Measurements from ENCODE around the gene CERKL. TPM values are rescaled to one million over a fixed set of nuclear protein-coding genes. Genes with fewer than 3 reads are reported as not detected.
A peak's percentile ranks its signal among the peaks of the same experiment; 100 is the strongest.

The CERKL gene
- total RNA-seq, 6 experiments from 2014 or later: 0.07 to 0.09 TPM; not detected in 4

- Mint-ChIP-seq H3K27ac (no peak overlapping the region), H3K9me3 (no peaks in the 10 kb centered on the region), H3K36me3 (ENCODE audit: low read depth) (no peaks in the 10 kb centered on the region), H3K4me1 (ENCODE audit: low read depth) (peaks cover 19% of the 10 kb centered on the region), H3K27me3 (ENCODE audit: insufficient read depth) (peaks cover 3% of the 10 kb centered on the region), H3K4me3 (no peak overlapping the region)
- TF ChIP-seq CTCF (IDR thresholded peaks at IDR 0.05): no peak
- DNase-seq: no peak
Observed at GRCh38 chr2:181554061-181554830, 102.7 kb downstream of the CERKL start.

- Mint-ChIP-seq H3K27ac (no peak overlapping the region), H3K4me1 (ENCODE audit: low read depth) (peaks cover 19% of the 10 kb centered on the region), H3K9me3 (no peaks in the 10 kb centered on the region), H3K4me3 (no peak overlapping the region), H3K36me3 (ENCODE audit: low read depth) (no peaks in the 10 kb centered on the region), H3K27me3 (ENCODE audit: insufficient read depth) (peaks cover 3% of the 10 kb centered on the region)
- no peak for TF ChIP-seq CTCF (IDR thresholded peaks at IDR 0.05)
- DNase-seq: no peak
Observed at GRCh38 chr2:181553244-181553643, 103.7 kb downstream of the CERKL start.

- H3K27ac Mint-ChIP-seq: no peak overlapping the region
- no peak for DNase-seq
- no peak for TF ChIP-seq CTCF (IDR thresholded peaks at IDR 0.05)
- H3K27me3 Mint-ChIP-seq (ENCODE audit: insufficient read depth): peaks cover 3% of the 10 kb centered on the region
- H3K36me3 Mint-ChIP-seq (ENCODE audit: low read depth): no peaks in the 10 kb centered on the region
- H3K4me3 Mint-ChIP-seq: no peak overlapping the region
- H3K9me3 Mint-ChIP-seq: no peaks in the 10 kb centered on the region
- H3K4me1 Mint-ChIP-seq (ENCODE audit: low read depth): peaks cover 19% of the 10 kb centered on the region
Observed at GRCh38 chr2:181552808-181553207, 104.1 kb downstream of the CERKL start.

- peak overlapping the region; percentile 2; the same call in 1 of the 2 replicates for H3K27ac Mint-ChIP-seq
- H3K9me3 Mint-ChIP-seq: no peaks in the 10 kb centered on the region
- H3K36me3 Mint-ChIP-seq (ENCODE audit: low read depth): peaks cover under 1% of the 10 kb centered on the region; the same call in 1 of the 2 replicates
- peak; percentile 56 for DNase-seq
- H3K4me1 Mint-ChIP-seq (ENCODE audit: low read depth): peaks cover 20% of the 10 kb centered on the region
- peak overlapping the region; percentile 37 for H3K4me3 Mint-ChIP-seq
- no peak for TF ChIP-seq CTCF (IDR thresholded peaks at IDR 0.05)
- H3K27me3 Mint-ChIP-seq (ENCODE audit: insufficient read depth): peaks cover 4% of the 10 kb centered on the region
Observed at GRCh38 chr2:181546086-181546485, 110.8 kb downstream of the CERKL start.

- TF ChIP-seq CTCF (IDR thresholded peaks at IDR 0.05): no peak
- H3K9me3 Mint-ChIP-seq: no peaks in the 10 kb centered on the region
- H3K4me1 Mint-ChIP-seq (ENCODE audit: low read depth): peaks cover 26% of the 10 kb centered on the region
- H3K27ac Mint-ChIP-seq: no peak overlapping the region
- no peak for DNase-seq
- H3K36me3 Mint-ChIP-seq (ENCODE audit: low read depth): peaks cover 15% of the 10 kb centered on the region
- H3K4me3 Mint-ChIP-seq: no peak overlapping the region
- H3K27me3 Mint-ChIP-seq (ENCODE audit: insufficient read depth): peaks cover 2% of the 10 kb centered on the region
Observed at GRCh38 chr2:181542170-181542569, 114.7 kb downstream of the CERKL start.
